GM18526 (cell line): Measurements from ENCODE around the gene SEL1L3.

Experiments used
- POLR2A ChIP-seq: IDR thresholded peaks from 3 replicates; pipeline ENCODE4 v1.6.1; 2011; ENCODE audit not compliant: insufficient read length; ENCODE audit errors: extremely low read depth

The SEL1L3 gene

DNA sequence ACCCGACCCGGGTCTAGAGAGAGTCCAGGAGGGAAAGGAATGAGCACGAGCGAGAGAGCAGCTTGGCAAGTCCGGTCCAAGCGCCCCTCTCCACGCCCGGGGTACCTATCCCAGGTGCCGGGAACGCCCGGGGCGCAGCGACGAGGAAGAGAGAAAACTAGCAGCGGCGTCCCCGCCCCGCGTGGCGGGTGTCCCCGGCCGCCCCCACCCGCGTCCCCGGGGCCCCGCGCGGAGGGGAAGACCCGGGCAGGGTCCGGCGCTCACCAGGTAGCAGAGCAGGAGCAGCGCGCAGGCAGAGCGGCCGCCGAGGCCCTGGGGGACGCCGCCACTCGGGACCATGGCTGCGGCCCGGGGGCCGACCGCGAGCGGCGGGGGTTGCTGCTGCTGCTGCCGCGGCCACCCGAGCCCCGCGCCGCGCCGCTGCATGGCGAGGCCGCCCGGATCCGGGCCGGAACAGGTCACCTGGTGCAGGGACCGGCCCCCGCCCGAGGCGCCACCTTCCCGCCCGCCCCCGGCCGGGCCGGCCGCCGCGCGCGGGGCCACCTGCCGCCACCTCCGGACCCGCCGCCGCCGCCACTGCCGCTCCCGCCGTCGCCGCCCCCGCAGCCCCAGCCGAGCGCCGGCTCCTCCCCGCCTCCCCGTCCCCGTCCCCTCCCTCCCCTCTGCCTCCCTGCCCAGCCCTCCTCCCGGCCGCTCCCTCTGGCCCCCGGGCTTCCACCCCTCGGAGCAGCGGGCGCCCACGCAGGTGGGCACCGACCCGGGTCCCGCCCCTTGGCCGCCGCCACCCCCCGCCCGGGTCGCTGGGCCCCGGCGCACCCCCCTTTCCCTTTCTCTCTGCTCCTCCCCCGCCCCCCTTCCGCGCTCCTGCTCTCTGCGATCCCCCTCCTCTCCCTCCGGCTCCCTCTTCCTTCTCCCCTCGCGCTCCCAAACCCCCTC, at the start of gene SEL1L3:
Gene SEL1L3 (minus strand): TSS at position 578 of the 936 bp plus-strand sequence. CDS start 152 bp downstream, at position 426.
- no peak for TF ChIP-seq POLR2A

DNA sequence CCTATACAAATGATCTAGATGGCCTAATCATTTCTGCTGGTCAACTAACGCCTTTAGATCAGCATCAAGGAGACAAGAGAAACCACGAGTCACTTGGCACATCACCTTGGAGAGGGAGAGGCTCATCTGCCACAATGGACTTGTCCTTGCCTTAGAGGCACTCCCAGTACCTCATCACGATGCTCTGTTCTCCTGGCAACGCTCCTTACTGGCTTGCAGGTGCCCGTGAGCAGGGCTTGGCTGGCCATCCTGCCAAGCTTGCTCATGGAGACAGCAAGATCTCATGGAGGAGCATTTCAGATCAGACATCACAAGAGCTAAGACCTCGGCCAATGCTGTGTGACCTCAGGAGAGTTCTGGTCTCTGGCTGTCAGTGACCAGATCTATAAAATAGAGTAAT, 48.6 kb upstream of the SEL1L3 start:
- TF ChIP-seq POLR2A: no peak

DNA sequence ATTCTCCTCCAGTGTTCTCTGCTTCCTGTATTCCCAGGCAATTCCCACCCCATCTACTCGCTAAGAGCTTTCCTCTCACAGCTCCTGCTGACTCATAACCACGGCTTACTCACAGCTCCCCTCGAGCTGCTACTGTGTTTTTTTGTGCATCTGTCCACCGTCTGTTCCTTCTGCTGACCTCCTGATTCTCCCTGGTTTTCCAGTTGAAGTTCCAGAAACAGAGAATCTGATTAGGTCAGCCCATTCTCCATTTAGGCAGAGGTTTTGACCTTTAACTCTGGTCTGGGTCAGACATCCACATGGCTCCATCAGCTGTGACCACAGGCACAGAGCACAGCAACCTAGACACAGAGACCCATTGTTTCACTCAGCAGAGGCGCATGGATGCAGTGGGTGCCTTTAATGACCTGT, 45.7 kb upstream of the SEL1L3 start:
- TF ChIP-seq POLR2A: no peak

DNA sequence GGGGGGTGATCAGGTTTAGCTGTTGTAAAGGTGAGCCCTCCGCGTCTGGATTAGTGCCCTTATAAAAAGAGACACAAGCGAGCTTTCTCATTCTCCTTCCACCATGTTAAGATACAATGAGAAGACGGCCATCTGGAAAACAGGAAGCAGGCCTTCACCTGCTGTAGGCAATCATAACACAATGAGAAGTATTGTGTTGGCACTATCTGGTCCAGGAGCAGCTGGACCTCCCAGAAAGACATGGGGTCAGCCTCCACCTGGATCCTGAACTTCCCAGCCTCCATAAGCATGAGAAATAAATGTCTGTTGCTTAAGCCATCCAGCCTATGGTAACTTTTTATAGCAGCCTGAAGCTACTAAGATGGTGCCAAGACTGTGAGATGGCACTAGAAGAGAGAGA, 42.6 kb upstream of the SEL1L3 start:
- TF ChIP-seq POLR2A: no peak

DNA sequence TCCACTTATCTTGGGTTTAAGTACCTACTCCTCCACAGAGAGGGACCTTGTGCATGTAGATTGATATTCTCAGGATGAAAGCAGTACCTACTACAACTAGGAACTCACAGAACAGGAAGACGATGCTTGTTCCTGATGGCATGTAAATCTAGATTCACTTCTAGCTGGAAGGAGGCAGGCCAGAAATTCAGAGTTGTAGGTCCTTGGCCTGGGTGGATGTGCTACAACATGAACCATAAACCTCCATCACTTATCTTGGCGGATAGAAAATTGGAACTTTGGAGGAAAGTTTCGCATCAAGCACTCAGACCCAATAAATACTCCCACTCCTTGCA, 41.9 kb upstream of the SEL1L3 start:
- TF ChIP-seq POLR2A: no peak

DNA sequence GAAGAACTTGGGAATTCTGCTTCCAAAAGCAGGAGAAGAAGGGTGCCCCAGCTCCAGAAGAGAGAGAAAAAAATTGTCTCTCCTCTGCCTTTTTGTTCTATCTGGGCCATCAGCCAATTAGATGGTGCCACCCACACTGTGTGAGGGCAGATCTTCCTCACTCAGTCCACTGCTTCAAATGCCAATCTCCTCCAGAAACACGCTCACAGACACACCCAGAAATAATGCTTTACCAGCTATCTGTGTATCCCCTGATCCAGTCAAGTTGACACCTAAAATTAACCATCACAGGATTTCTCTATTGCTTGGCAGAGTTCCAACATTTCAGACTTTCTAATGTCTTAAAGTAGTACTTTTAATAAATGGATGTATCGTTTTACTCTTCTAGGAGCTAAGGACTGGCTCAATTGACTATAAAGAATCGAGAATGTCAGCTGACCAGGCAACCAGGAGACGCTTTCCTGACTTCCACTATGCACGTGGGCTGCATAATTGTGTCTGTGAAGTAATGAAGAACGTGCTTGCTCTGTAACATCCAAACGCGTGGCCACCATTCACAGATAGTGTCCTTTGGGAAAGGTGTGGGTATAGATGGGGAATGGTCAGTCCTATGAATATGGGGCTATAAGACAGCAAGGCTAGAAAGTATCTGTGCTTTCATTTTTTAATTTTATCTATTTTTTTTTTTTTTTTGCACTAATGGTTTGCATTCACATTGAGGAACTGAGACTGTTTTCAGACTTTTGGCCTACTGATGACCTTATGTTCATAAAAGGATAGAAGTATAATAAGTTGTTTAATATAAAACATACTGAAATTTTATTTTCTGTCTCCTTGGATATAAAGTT, 41.3 kb upstream of the SEL1L3 start:
- TF ChIP-seq POLR2A: no peak

DNA sequence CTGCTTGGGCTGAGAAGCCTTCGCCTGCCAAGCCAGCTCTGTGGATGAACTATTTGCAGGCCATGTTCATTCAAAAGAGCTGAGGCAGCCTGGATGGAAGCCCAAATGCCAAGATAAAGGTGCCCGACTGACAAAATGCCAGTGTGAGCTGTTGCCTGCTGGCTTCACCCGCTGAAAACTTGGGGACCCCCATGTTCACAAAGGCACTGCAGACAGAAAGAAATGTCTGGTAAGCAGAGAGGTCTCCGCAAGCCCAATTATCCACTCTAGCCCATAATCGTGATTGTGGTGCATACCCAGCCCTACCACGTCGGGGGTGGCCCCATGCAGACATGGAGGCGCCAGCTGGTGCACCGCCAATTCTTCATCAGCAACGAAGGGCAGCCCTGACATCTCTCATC, 38.2 kb upstream of the SEL1L3 start:
- no peak for TF ChIP-seq POLR2A

DNA sequence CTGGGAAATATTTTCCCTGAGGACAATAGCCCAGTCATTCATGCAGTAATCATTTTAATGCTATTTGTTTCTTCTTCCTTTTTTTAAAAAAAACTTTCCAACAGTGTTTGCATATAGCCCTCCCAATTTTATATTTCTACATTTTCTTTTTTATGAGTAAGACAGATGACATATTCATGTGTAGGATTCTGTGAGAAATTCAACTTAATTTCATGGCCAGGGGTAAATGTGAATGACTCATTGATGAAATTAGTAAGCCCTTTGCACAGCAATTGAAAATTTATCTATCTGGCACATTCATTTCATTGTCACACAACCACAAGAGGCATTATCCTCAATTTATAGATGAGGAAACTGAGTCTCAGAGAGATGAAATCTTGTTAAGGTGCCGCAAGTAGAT, 37.5 kb upstream of the SEL1L3 start:
- no peak for TF ChIP-seq POLR2A

DNA sequence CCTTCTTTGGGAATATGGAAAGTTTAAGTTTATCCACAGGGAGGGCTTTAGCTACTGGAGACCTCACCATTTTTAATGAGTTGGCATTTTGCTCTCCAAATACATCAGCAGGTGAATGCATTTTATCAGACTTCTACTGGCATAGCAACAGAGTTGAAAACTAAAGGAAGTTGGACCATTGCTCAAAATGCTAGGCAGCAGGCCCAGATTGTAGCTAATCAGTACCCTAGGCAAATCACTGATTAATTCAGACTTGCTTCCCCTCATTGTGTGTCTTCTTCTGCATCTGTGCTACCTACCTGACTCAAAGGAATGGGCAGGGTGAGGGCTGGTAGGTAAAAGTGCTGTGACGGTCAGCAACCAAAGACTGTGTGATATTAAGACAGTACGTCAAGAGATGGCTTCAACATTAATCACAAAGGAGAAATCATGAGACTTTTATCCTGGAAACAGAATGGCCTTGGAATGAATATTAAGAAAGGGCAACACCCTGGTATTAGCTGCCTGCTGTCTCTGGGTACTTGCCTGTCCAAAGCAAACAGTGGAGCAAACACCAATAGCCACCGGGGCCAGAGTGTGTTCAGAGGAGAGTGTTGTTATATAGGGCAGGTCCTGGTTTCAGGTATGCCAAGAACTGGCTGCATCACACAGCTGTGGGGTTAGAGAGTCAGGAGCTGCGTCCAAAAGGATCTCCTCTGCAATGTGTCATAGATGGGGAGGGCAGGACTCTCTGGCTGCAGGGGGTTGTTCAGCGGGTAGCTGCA, 34.2 kb upstream of the SEL1L3 start:
- no peak for TF ChIP-seq POLR2A

DNA sequence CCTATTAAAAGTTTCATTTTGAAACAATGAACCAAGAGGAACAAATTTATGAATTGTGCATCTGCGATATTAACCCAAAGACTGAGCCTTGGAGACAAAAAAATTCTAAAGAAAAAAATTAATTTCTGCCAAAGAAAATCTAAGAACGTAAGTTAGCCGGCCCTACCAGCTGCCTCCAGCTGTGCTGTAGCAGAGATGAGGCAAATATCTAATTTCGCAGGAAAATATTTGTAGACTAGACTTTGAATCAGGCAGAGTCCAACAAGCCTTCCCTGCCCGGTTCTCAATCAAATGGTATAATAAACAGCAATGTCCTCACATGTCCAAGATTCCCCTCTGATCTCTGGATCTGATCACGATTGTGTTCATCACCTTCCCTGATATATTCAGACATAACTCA, 30.0 kb upstream of the SEL1L3 start:
- no peak for TF ChIP-seq POLR2A

DNA sequence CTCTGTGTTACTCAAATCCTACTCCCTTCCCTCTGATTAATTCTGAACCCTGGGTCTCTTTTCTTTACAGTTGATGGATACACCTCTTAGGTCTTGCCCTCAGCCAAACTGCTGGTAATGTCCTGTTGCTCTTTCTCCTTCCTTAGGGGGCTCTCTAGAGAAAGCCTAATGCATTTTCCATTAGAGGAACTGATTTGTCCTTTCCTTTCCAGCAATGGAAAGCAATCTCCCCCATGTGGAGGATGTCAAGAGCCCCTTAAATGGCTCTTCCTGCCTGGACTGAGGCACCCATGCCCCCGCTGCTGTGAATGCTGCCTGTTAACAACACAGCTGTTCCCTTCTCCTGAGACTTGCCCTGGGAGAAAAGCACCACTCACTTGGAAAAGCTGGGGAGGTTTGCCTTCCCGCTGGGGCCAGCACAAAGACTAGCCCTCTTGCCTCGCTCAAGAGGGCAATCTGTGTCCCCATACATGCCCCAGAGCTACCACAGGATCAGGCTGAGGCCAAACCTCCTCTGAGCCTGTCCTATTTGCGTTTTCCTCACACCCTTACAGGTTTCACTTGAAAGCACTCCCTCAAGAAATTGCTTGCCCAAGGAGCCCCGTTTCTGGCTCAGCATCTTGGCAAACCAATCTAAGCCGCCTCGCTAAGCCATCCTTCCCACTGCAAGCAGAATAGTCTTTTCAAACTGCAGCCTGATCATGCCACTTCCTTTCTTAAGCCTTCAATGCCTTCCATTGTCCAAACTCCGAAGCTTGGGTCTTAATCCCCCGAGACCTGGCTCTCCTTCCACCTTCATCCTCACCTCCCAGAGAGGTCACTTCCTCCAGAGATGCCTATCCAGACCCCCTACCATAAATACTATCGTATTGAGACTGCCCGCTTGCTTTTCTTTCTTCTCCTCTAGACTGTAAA, 28.0 kb upstream of the SEL1L3 start:
- TF ChIP-seq POLR2A: no peak

DNA sequence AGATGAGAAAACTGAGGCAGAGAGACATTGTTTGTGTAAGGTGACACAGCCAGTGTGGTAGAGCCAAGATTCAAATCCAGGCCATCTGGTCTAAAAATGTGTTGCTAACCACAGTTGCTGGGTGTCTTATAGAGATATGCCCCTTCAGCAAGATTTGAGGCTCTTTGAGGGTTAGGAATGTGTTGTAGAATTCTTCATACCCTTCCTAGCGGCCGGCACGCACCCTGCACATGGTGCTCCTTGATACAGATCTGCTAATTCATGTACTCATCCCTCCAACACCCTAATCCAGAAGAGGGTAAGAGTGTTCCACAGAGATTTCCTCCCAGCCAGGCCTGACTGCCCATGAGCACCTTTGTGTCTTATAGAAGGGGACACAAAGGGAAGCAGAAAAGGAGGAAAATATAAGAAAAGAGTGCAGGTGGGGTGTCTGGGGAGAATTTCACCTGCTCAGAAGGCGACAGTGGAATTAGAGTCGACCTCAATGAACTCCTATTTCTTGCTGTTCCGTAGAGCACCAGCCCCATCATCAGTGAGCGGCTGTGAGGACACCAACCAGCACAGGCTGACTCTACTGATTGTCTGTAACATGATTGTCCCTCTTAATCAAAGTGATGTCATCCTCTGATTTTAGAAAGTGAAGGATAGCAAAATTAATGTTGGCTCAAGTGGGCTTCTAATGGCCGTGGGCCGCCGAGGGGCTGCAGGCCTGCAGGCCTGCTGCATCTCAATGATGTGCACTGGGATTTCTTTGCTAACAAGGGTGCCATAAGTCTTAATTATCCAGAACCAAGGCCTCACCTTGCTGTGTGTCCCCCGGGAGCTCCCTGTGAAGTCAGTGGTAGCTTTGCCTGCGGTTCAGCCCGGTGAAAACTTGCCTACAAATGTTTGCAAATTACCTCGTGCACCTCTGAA, 27.1 kb upstream of the SEL1L3 start:
- no peak for TF ChIP-seq POLR2A

DNA sequence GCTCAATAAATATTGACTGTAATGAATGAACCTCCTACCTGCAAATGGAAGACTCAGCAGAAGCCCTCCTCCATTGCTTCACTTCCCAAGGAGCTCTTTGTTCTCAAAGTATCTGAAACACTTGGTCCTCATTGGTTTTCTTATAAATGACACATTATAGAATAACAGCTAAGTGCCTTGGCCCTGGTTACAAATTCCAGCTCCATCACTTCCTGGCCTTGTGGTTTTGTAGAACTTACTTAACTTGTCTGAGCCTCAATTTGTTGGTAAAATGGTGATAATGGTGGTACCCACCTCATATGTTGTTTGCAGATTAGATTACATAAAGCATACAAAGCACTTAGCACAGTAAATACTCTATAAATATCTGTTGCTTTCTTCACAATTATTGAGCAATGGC, 26.0 kb upstream of the SEL1L3 start:
- TF ChIP-seq POLR2A: no peak

DNA sequence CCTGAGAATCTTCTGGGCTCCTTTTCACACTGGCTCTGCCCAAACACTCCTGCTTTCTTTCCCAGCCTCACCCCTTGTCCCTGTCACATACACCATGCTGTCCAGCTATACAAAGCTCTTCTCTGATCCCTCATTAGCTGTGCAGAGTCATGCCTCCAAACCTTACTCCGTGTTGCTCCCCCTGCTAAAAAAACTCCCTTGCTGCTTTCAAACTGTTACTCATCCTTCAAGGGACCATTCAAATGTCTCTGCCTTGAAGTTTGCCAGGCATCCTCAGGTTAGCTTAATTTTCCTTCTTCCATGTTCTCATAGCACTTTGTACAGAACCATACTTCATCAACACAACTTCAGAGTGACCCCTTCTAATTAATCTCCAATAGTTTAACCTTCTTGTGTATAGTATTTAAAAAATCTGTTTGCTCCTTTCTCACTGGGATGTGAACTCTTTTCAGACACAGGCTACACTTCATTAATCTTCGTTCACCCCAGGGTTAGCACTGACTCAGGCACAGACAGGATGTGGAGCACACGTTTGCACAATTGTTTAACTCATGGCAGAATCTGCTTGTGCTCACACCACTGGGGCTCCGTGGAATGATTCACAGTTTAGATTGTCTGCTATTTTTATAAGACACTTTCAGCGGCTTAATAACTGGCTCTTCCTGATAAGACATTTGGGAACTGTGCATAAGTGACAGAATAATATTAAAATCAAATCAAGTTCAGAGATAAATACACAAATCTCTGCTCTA, 21.4 kb upstream of the SEL1L3 start:
- TF ChIP-seq POLR2A: no peak
